NT2/D1 (cell line): ENCODE measurements around the gene JAKMIP2.

Experiments used
- DNase-seq: peaks from one replicate; pipeline ENCODE4 v3.0.0-alpha.2; 2011; ENCODE audit warnings: low read depth, low spot score
- H3K27me3 ChIP-seq: 2 replicates; pipeline ENCODE4 v1.6.0; 2011; ENCODE audit warnings: mild to moderate bottlenecking; ENCODE audit not compliant: insufficient read length, insufficient read depth
- H3K36me3 ChIP-seq: 2 replicates; pipeline ENCODE4 v1.6.1; 2011; ENCODE audit warnings: mild to moderate bottlenecking, low read length, mixed read lengths; ENCODE audit not compliant: insufficient read depth, insufficient read length
- H3K4me1 ChIP-seq: 2 replicates; pipeline ENCODE4 v1.5.1; 2011; ENCODE audit not compliant: insufficient read depth, insufficient read length
- H3K4me3 ChIP-seq: 2 replicates; pipeline ENCODE4 v1.5.1; 2011; ENCODE audit warnings: low read depth; ENCODE audit not compliant: insufficient read length
- H3K9ac ChIP-seq: 2 replicates; pipeline ENCODE4 v1.6.0; 2011; ENCODE audit warnings: low read depth; ENCODE audit not compliant: insufficient read length
- H3K9me3 ChIP-seq: 2 replicates; pipeline ENCODE4 v1.5.1; 2011; ENCODE audit warnings: mild to moderate bottlenecking, low read length; ENCODE audit not compliant: insufficient read depth
- SUZ12 ChIP-seq: IDR thresholded peaks from 2 replicates; pipeline ENCODE4 v1.6.1; 2011; ENCODE audit not compliant: insufficient read length, insufficient read depth; ENCODE audit errors: extremely low read depth
- YY1 ChIP-seq: IDR thresholded peaks from 2 replicates; pipeline ENCODE4 v1.6.1; 2011; ENCODE audit not compliant: insufficient read length, insufficient read depth
- ZNF274 ChIP-seq: IDR thresholded peaks from 2 replicates; pipeline ENCODE4 v1.6.1; 2011; ENCODE audit warnings: mild to moderate bottlenecking, low read depth, low read length

The JAKMIP2 gene

DNA sequence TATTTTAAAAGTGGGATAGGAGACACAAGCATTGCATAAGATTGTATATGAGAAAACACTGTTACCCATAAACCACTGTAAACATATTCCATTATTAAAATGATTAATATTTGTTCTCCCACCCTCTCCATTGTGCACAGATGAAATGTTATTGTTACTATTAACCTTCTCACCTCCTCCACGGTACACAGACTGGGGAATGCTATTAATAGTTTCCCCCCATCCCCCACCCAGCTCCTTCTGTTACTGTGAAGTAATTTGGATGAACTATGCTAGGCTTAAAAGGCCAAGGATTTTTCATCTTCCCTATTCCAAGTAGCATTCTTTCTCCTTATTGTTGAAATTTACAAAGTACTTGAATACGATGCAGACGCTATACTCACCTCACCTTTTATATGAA is 91.4 kb downstream of the JAKMIP2 start:
- no peaks in the 10 kb centered on the region for H3K27me3 ChIP-seq
- DNase-seq: no peak
- no peak overlapping the region for H3K4me3 ChIP-seq
- H3K9me3 ChIP-seq: no peaks in the 10 kb centered on the region
- H3K9ac ChIP-seq: no peak overlapping the region
- no peaks in the 10 kb centered on the region for H3K36me3 ChIP-seq
- H3K4me1 ChIP-seq: no peaks in the 10 kb centered on the region
- TF ChIP-seq YY1: no peak

GRCh38 chr5:147690595-147690994 is 91.9 kb downstream of the JAKMIP2 start:
- H3K9ac ChIP-seq: no peak overlapping the region
- H3K36me3 ChIP-seq: no peaks in the 10 kb centered on the region
- no peak overlapping the region for H3K4me3 ChIP-seq
- H3K27me3 ChIP-seq: no peaks in the 10 kb centered on the region
- TF ChIP-seq YY1 (no peak), SUZ12 (no peak), ZNF274 (no peak)
- H3K4me1 ChIP-seq: no peaks in the 10 kb centered on the region
- no peaks in the 10 kb centered on the region for H3K9me3 ChIP-seq
- no peak for DNase-seq

DNA sequence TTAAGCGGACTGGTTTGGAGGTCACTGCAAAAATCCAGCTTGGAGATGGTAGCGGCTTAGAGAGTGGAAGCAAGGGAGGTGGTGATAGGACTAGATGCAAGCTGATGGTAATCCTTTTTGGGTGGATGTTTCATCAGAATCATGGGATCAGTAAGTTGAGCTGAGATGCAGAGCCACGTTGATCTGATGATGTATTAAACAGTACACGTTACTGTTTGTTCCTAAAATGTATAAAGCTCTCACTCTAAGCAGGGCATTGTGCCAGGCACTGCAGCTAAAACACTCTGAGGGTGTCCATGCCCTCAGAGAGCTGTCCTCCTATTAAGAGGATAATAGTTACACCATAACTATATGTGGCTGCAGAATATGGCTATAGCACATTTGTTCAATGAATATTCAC is 93.1 kb downstream of the JAKMIP2 start:
- Histone ChIP-seq H3K9me3 (no peaks in the 10 kb centered on the region), H3K4me3 (no peak overlapping the region), H3K4me1 (no peaks in the 10 kb centered on the region), H3K27me3 (no peaks in the 10 kb centered on the region), H3K9ac (no peak overlapping the region), H3K36me3 (no peaks in the 10 kb centered on the region)
- TF ChIP-seq SUZ12 (no peak), YY1 (no peak), ZNF274 (no peak)
- no peak for DNase-seq

- H3K27me3 ChIP-seq: no peaks in the 10 kb centered on the region
- TF ChIP-seq ZNF274 (no peak), YY1 (no peak), SUZ12 (no peak)
- H3K36me3 ChIP-seq: no peaks in the 10 kb centered on the region
- H3K9ac ChIP-seq: no peak overlapping the region
- no peak for DNase-seq
- H3K4me3 ChIP-seq: no peak overlapping the region
- no peaks in the 10 kb centered on the region for H3K4me1 ChIP-seq
- no peaks in the 10 kb centered on the region for H3K9me3 ChIP-seq
Measured at GRCh38 chr5:147688656-147689356, 93.7 kb downstream of the JAKMIP2 start.

DNA sequence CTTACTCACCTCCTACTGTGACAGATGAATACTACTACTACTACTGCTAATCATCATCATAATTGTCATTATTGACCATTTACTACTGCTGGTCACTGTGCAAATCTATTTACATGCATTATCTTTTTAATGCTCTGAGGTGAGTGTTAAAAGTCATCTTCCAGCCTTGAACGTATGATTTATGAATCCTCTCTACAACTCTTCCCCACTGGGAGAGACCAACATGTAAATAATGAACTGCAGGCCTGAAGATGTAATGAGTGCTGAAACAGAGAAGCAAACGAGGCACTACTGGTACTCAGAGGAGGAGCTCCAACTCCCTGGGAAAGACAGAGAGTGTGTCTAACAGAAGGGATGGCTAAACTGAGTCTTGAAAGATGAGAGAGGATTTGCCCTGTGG is 95.4 kb downstream of the JAKMIP2 start:
- Histone ChIP-seq H3K36me3 (no peaks in the 10 kb centered on the region), H3K4me1 (no peaks in the 10 kb centered on the region), H3K27me3 (no peaks in the 10 kb centered on the region), H3K4me3 (no peak overlapping the region), H3K9me3 (no peaks in the 10 kb centered on the region), H3K9ac (no peak overlapping the region)
- no peak for DNase-seq
- TF ChIP-seq ZNF274 (no peak), YY1 (no peak), SUZ12 (no peak)

DNA sequence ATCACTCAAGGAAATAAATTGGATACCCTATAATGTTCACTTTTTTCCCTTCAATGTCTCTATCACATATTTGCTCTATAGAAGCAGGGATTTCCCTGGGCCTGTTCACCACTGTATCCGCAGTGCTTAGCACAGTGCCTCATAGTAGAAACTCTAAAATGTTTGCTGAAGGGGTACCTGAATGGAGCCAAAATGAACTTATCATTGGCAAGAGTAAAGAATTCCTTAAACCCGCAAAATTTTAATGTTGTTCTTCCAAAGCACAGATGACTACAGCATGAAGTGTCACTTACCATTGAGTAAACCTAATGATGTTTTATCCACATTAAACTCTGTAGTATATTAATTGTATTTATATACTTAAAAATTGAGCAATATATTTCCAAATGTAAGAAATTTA is 96.1 kb downstream of the JAKMIP2 start:
- H3K4me3 ChIP-seq: no peak overlapping the region
- no peaks in the 10 kb centered on the region for H3K27me3 ChIP-seq
- no peak overlapping the region for H3K9ac ChIP-seq
- H3K9me3 ChIP-seq: no peaks in the 10 kb centered on the region
- no peaks in the 10 kb centered on the region for H3K36me3 ChIP-seq
- TF ChIP-seq SUZ12 (no peak), ZNF274 (no peak), YY1 (no peak)
- no peaks in the 10 kb centered on the region for H3K4me1 ChIP-seq
- DNase-seq: no peak

GRCh38 chr5:147685993-147686392 is 96.5 kb downstream of the JAKMIP2 start:
- TF ChIP-seq ZNF274 (no peak), YY1 (no peak), SUZ12 (no peak)
- Histone ChIP-seq H3K27me3 (no peaks in the 10 kb centered on the region), H3K4me3 (no peak overlapping the region), H3K36me3 (no peaks in the 10 kb centered on the region), H3K9me3 (no peaks in the 10 kb centered on the region), H3K4me1 (no peaks in the 10 kb centered on the region), H3K9ac (no peak overlapping the region)
- DNase-seq: no peak
